Measurements from ENCODE around the gene ZNF740.

The ZNF740 gene

GRCh38 chr12:53235742-53236442, 55.4 kb downstream of the ZNF740 start:
- H3K9me3 ChIP-seq (ENCODE audit: control insufficient read depth, insufficient read depth, low read length), result no peaks in the 10 kb centered on the region
- no peak overlapping the region for H3K27ac ChIP-seq (ENCODE audit: low read length)
- WGBS (ENCODE audit: insufficient coverage, insufficient read length), result no CpG with 5 or more reads among the region's 9 CpGs
- H3K4me3 ChIP-seq (ENCODE audit: low read length), result no peak overlapping the region
- H3K27me3 ChIP-seq (ENCODE audit: control insufficient read depth, insufficient read depth, low read length), result no peaks in the 10 kb centered on the region
- no peak for DNase-seq (ENCODE audit: low read depth, low spot score)
- H3K4me1 ChIP-seq (ENCODE audit: control insufficient read depth, insufficient read depth, low read length), result peaks cover 23% of the 10 kb centered on the region
- H3K36me3 ChIP-seq (ENCODE audit: control insufficient read depth, insufficient read depth, low read length), result no peaks in the 10 kb centered on the region

GRCh38 chr12:53236443-53237111, 56.1 kb downstream of the ZNF740 start:
- peaks cover 23% of the 10 kb centered on the region for H3K4me1 ChIP-seq (ENCODE audit: control insufficient read depth, insufficient read depth, low read length)
- no peak overlapping the region for H3K27ac ChIP-seq (ENCODE audit: low read length)
- no peaks in the 10 kb centered on the region for H3K9me3 ChIP-seq (ENCODE audit: control insufficient read depth, insufficient read depth, low read length)
- no peak overlapping the region for H3K4me3 ChIP-seq (ENCODE audit: low read length)
- no peaks in the 10 kb centered on the region for H3K36me3 ChIP-seq (ENCODE audit: control insufficient read depth, insufficient read depth, low read length)
- no peaks in the 10 kb centered on the region for H3K27me3 ChIP-seq (ENCODE audit: control insufficient read depth, insufficient read depth, low read length)
- no peak for DNase-seq (ENCODE audit: low read depth, low spot score)
- no CpG with 5 or more reads among the region's 1 CpG for WGBS (ENCODE audit: insufficient coverage, insufficient read length)

- H3K4me1 ChIP-seq (ENCODE audit: control insufficient read depth, insufficient read depth, low read length), result peaks cover 12% of the 10 kb centered on the region
- no peak overlapping the region for H3K4me3 ChIP-seq (ENCODE audit: low read length)
- H3K27ac ChIP-seq (ENCODE audit: low read length), result no peak overlapping the region
- no peaks in the 10 kb centered on the region for H3K27me3 ChIP-seq (ENCODE audit: control insufficient read depth, insufficient read depth, low read length)
- H3K9me3 ChIP-seq (ENCODE audit: control insufficient read depth, insufficient read depth, low read length), result no peaks in the 10 kb centered on the region
- H3K36me3 ChIP-seq (ENCODE audit: control insufficient read depth, insufficient read depth, low read length), result no peaks in the 10 kb centered on the region
- no peak for DNase-seq (ENCODE audit: low read depth, low spot score)
- no CpG with 5 or more reads among the region's 10 CpGs for WGBS (ENCODE audit: insufficient coverage, insufficient read length)
Measured at GRCh38 chr12:53239643-53240258, 59.2 kb downstream of the ZNF740 start.

GRCh38 chr12:53241623-53242412, 61.3 kb downstream of the ZNF740 start:
- H3K4me3 ChIP-seq (ENCODE audit: low read length), result no peak overlapping the region
- no peaks in the 10 kb centered on the region for H3K9me3 ChIP-seq (ENCODE audit: control insufficient read depth, insufficient read depth, low read length)
- no peaks in the 10 kb centered on the region for H3K36me3 ChIP-seq (ENCODE audit: control insufficient read depth, insufficient read depth, low read length)
- H3K27ac ChIP-seq (ENCODE audit: low read length), result no peak overlapping the region
- no peaks in the 10 kb centered on the region for H3K27me3 ChIP-seq (ENCODE audit: control insufficient read depth, insufficient read depth, low read length)
- no CpG with 5 or more reads among the region's 11 CpGs for WGBS (ENCODE audit: insufficient coverage, insufficient read length)
- no peak for DNase-seq (ENCODE audit: low read depth, low spot score)
- H3K4me1 ChIP-seq (ENCODE audit: control insufficient read depth, insufficient read depth, low read length), result peaks cover 4% of the 10 kb centered on the region

- Histone ChIP-seq H3K27me3 (ENCODE audit: control insufficient read depth, insufficient read depth, low read length) (no peaks in the 10 kb centered on the region), H3K4me3 (ENCODE audit: low read length) (no peak overlapping the region), H3K27ac (ENCODE audit: low read length) (no peak overlapping the region), H3K4me1 (ENCODE audit: control insufficient read depth, insufficient read depth, low read length) (peaks cover 6% of the 10 kb centered on the region), H3K9me3 (ENCODE audit: control insufficient read depth, insufficient read depth, low read length) (no peaks in the 10 kb centered on the region), H3K36me3 (ENCODE audit: control insufficient read depth, insufficient read depth, low read length) (no peaks in the 10 kb centered on the region)
- no peak for DNase-seq (ENCODE audit: low read depth, low spot score)
- WGBS (ENCODE audit: insufficient coverage, insufficient read length), result no CpG with 5 or more reads among the region's 1 CpG
Measured at GRCh38 chr12:53244337-53244736, 63.8 kb downstream of the ZNF740 start.

Measured in iPS DF 6.9 (cell line).